GM18909 (cell line): Measurements from ENCODE around the gene SPIB.
"Not testable (repeated sequence)": the region's sequence is repeated elsewhere in the genome, so short reads cannot be mapped to it uniquely, and the experiment has no call there.

Experiments
- ATAC-seq: cut with Tn5 transposase; IDR thresholded peaks from one replicate; pipeline ENCODE4 v1.9.1; 2021; ENCODE audit warnings: mild to moderate bottlenecking; ENCODE audit not compliant: unreplicated experiment, poor library complexity

The SPIB gene

DNA sequence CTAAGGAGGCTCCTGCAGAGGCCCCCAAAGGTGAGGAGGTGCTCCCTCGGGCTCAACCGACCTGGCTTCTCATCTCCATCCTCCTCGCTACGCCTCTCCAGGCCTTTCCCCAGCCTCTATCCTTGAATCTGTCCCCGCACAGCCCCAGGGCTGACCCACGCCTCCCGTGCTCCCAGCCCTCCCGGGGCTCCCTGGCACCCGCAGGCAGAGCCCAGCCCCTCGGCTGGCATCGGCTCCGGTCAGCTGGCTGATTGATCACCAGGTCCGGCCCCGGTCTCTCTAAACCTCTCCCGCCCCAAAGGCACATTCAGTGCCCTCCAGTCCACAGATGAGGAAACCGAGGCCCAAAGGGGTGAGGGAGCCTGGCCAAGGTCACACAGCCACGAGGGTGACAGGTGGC, 16.5 kb downstream of the SPIB start:
- no peak for ATAC-seq

DNA sequence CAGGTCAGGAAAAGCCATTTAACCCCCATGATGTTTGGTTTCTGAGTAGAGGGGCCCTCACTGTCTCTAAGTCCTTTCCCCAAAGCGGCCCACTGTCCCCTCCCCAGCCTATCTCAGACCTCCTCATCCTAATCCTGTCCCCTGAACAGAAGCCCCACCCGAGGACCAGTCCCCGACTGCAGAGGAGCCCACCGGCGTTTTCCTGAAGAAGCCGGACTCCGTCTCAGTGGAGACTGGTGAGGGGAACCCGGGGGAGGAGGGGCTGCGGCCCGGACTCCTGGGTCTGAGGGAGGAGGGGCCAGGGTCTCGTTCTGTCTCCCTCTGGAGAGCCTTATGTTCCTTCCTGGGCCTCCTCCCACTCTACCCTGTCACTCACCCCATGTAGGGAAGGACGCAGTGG, 16.9 kb downstream of the SPIB start:
- ATAC-seq: no peak

- ATAC-seq: no peak
These were observed 19.2 kb downstream of the SPIB start for GRCh38 chr19:50437862-50438449.

GRCh38 chr19:50439130-50439529, 20.4 kb downstream of the SPIB start:
- not testable (repeated sequence) for ATAC-seq

- ATAC-seq: no peak
These were observed 25.3 kb downstream of the SPIB start for GRCh38 chr19:50444059-50444458.

DNA sequence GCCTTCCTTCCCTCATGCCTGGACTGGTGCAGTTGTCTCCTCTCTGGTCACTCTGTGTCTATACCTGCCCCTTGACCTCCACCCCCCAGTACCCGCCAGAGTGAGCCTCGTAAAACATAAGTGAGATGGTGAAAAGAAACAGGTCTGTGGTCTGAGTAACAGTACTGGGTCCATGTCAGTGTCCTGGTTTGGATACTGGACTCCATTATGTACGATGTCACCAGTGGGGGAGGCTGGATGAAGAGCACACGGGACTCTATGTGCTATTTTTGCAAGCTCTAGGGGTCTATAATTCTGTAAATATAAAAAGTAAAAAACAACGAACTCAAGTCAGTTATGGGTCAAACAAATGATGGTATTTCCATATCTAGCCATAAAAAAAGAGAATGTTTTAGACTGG, 28.3 kb downstream of the SPIB start:
- ATAC-seq: no peak

DNA sequence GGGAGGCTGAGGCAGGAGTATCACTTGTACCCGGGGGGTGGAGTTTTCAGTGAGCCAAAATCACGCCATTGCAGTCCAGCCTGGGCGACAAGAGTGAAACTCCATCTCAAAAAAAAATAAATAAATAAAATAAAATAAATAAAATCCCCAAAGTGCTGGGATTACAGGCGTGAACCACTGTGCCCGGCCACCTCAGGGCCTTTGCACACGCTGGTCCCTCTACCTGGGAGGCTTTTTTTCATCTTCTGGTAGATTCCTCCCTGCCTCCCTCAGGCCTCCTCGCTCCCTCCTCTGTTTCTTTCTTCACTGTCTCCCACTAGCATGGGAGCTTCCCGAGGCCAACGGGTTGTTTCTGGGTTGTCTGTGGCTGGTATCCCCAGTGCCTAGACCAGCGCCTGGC, 29.0 kb downstream of the SPIB start:
- ATAC-seq: no peak

DNA sequence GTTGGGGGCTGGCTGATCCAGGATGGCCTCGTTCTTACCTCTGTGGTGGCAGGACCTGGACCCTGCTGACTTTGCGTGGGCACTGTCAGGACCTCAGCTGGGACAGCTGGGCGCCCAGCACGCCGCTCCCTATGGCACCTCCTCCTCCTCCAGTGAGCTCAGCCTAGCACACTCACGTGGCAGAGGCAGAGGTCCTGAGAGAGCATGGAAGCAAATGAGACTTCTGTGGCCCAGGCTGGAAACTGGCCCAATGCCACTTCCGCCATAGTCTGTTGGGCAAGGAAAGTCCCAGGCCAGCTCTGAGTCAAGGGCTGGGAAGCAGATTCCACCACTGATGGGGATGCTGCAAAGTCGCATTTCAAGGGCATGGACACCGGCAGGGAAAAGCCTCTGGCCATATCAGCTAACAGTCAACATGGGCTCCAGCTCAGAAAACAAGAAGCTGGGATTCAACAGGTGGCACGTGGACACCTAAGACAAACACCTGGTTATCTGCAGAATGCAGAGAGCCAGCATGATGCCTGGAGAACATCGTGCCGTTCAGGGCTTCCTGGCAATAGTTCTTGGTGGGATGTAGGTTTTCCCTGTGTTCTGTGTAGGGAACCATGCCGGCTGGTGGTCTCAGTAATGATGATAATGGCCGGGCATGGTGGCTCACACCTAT, 30.6 kb downstream of the SPIB start:
- no peak for ATAC-seq

- no peak for ATAC-seq
These were observed 31.9 kb downstream of the SPIB start for GRCh38 chr19:50450369-50451222.

DNA sequence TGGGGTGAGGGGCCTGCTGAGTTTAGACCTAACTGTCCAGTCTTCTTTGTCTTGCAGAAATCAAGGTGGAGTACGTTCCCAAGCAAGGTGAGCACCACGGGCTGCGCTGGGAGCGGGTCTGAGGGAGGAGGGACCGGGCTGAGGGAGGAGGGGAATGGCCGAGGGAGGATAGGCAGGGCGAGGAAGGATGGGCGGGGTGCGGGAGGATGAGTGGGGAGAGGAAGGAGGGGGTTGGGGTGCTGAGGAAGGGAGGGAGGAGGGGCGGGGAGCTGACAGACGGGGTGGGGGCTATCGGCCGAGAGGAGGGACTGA, 32.4 kb downstream of the SPIB start:
- no peak for ATAC-seq

DNA sequence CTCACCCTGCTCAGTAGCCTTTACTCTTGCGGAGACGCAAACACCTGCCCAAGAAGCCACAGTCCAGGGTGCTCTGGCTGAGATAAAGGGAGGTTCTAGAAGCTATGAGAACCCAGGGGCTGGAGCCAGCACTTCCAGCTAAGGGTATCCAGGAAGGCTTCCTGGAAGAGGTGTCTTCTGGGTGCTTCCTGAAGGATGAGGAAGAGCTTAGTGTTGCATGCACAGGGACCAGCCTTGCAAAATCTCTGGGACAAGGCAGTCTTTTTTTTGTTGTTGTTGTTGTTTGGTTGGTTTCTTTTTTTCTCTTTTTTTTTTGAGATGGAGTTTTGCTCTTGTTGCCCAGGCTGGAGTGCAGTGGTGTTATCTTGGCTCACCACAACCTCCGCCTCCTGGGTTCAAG, 34.5 kb downstream of the SPIB start:
- no peak for ATAC-seq

DNA sequence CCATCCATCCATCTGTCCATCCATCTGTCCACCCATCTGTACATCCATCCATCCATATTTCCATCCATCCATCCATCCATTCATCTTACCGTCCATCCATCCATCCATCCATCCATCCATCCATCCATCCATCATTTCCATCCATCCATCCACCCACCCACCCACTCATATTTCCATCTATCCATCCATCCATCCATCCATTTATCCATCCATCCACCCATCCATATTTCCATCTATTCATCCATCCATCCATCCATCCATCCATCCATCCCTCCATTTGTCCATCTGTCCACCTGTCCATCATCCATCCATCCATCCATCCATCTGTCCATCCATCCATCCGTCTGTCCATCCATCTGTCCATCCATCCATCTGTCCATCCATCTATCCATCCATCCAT, 37.3 kb downstream of the SPIB start:
- no peak for ATAC-seq

GRCh38 chr19:50457300-50457699, 38.6 kb downstream of the SPIB start:
- no peak for ATAC-seq

DNA sequence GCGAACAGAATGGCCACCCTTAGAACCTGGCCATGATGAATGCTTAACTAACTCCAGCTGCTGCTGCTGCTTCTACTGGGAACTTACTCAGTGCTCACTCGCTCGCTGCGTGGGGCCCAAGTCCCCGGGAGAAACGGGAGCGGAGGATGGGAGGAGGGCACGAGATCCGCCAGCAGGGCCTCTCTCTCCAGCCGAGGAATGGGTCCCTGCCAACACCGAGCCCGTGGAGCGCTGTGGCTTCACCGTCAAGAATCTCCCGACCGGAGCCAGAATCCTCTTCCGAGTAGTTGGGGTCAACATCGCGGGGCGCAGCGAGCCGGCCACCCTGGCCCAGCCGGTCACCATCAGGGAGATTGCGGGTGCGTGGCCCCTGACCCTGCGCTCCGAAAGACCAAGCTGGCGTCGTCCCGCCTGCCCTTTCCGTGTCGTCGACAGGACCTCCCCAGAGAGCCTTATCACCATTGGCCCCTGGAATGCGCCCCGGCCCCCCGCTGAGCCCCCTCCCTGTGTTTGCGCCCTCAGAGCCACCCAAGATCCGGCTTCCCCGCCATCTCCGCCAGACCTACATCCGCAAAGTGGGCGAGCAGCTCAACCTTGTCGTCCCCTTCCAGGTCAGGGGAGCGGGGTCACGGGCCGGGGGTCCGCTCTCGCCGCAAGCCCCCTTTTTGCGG, 39.8 kb downstream of the SPIB start:
- ATAC-seq: no peak

GRCh38 chr19:50459067-50459456, 40.3 kb downstream of the SPIB start:
- ATAC-seq: no peak

GRCh38 chr19:50459638-50460037, 40.9 kb downstream of the SPIB start:
- no peak for ATAC-seq

- ATAC-seq: no peak
These were observed 41.5 kb downstream of the SPIB start for GRCh38 chr19:50460161-50460765.

DNA sequence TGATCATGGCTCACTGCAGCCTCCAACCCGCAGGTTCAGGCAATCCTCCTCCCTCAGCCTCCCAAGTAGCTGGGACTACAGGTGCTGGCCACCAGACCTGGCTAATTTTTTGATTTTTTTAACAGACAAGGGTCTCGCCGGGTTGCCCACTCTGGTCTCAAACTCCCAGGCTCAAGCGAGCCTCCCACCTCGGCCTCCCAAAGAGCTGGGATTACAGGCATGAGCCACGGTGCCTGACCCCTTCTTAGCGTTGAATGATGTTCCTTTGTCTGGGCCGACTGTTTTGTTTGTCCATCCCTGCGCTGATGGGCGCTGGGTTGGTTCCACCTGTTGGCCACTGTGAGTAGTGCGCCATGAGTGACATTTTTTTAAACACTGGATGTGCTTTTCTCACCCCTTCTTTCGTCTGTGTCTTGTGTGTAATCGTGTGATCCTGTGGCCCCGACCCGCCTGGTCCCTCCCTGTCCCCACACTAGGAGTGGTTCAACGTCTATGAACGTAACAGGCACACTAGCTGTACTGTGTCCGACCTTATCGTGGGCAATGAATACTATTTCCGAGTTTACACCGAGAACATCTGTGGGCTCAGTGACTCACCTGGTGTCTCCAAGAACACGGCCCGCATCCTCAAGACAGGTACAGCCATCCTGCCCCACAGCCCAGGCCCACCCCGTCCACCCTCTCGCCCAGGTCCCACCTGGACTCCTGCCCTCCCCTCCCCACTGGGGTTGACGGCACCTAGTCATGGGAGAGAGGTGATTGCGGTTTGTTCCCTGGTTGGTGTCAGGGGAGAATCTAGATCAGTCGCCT, 42.5 kb downstream of the SPIB start:
- peak; percentile 53 for ATAC-seq

- no peak for ATAC-seq
These were observed 44.2 kb downstream of the SPIB start for GRCh38 chr19:50462970-50463369.

- ATAC-seq: no peak
These were observed 45.6 kb downstream of the SPIB start for GRCh38 chr19:50464348-50464747.
